ENCODE data around the gene CEP131.

CEP131 gene

DNA sequence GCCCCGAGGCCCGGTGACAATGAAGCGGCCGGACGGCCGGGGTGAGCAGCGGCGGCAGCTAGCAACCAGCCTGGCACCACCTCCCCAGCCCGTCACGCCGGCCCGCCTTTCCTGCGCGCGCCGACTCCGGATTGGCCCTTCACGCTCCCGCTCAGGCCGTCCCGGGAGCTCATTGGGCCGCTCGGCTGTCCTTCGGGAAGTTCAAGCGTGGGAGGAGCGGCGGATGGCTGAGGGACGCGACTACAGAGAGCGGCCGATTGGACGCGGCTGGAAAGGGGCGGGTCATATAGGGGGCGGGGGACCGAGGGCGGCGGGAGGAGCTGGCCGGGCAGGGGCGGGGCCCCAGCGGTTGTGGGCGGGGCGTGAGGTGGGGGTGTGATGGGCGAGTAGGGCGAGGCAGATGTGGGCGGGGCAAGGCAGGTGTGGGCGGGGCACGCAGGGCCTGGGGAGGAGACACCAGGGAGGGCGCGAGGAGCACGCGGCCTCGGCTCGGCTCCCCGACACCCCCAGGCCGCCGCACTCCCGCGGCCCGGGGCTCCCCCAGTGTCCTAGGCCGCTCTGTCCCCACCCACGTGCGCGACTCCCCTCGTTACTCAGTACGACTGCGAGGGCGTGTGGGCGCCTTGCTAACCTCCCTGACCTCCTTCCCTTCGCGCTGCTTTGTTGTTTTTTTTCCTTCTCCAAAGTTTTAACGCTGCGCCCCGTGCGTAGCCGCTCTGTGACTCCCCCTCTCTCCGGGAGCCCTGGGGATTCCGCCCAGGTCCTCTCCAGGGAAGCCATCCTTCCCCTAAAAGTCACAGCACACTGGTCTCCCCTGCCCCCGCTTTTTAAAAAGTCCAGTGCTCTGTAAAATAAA lies at the start of gene CEP131:
Gene CEP131 (minus strand): TSS at position 60 of the 856 bp plus-strand sequence. CDS start 2,909 bp downstream, outside the sequence.
- Histone ChIP-seq H3K27me3 (ENCODE audit: insufficient read depth, poor library complexity, severe bottlenecking) (no peaks in the 10 kb centered on the region), H3K4me1 (ENCODE audit: insufficient read depth, poor library complexity, severe bottlenecking) (peaks cover 4% of the 10 kb centered on the region), H3K4me3 (ENCODE audit: severe bottlenecking) (peak within 1 kb of the TSS; percentile 97), H3K9me3 (ENCODE audit: severe bottlenecking) (peaks cover 3% of the 10 kb centered on the region), H3K27ac (ENCODE audit: poor library complexity, severe bottlenecking) (no peak within 1 kb of the TSS), H3K36me3 (ENCODE audit: low read depth) (peaks cover 10% of the 10 kb centered on the region)
- ATAC-seq (ENCODE audit: low read depth) = peak; percentile 99
- peak; percentile 99 for DNase-seq (ENCODE audit: low spot score)
- TF ChIP-seq, protein P1, sequence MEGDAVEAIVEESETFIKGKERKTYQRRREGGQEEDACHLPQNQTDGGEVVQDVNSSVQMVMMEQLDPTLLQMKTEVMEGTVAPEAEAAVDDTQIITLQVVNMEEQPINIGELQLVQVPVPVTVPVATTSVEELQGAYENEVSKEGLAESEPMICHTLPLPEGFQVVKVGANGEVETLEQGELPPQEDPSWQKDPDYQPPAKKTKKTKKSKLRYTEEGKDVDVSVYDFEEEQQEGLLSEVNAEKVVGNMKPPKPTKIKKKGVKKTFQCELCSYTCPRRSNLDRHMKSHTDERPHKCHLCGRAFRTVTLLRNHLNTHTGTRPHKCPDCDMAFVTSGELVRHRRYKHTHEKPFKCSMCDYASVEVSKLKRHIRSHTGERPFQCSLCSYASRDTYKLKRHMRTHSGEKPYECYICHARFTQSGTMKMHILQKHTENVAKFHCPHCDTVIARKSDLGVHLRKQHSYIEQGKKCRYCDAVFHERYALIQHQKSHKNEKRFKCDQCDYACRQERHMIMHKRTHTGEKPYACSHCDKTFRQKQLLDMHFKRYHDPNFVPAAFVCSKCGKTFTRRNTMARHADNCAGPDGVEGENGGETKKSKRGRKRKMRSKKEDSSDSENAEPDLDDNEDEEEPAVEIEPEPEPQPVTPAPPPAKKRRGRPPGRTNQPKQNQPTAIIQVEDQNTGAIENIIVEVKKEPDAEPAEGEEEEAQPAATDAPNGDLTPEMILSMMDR (IDR thresholded peaks at IDR 0.05; ENCODE audit: poor library complexity, severe bottlenecking) = no peak

DNA sequence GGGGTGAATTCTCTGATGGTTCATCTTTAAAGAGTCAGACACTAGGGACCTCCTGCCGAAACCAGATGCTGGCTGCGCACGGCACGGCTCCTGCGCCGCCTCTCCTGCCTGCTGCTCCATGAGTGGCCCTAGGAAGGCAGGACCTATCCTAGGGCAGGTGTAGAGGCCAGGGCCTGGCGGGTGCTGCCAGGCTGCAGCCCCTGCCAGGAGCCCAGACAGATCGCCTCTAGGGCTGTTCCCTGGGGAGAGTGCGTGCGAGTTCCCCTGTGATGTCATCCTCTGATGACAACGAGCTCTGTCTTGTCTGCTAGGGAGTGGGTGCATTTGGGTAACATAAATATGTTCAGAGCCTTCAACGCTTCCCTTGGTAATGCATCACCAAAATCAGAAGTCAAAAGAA lies 48.5 kb upstream of the CEP131 start:
- no peaks in the 10 kb centered on the region for H3K4me1 ChIP-seq (ENCODE audit: insufficient read depth, poor library complexity, severe bottlenecking)
- no peak overlapping the region for H3K4me3 ChIP-seq (ENCODE audit: severe bottlenecking)
- peaks cover 69% of the 10 kb centered on the region for H3K36me3 ChIP-seq (ENCODE audit: low read depth)
- DNase-seq (ENCODE audit: low spot score) (no peak), ATAC-seq (ENCODE audit: low read depth) (no peak)
- no peaks in the 10 kb centered on the region for H3K27me3 ChIP-seq (ENCODE audit: insufficient read depth, poor library complexity, severe bottlenecking)
- no peak overlapping the region for H3K27ac ChIP-seq (ENCODE audit: poor library complexity, severe bottlenecking)
- no peaks in the 10 kb centered on the region for H3K9me3 ChIP-seq (ENCODE audit: severe bottlenecking)
- TF ChIP-seq, protein P1 (IDR thresholded peaks at IDR 0.05; ENCODE audit: poor library complexity, severe bottlenecking) = no peak

DNA sequence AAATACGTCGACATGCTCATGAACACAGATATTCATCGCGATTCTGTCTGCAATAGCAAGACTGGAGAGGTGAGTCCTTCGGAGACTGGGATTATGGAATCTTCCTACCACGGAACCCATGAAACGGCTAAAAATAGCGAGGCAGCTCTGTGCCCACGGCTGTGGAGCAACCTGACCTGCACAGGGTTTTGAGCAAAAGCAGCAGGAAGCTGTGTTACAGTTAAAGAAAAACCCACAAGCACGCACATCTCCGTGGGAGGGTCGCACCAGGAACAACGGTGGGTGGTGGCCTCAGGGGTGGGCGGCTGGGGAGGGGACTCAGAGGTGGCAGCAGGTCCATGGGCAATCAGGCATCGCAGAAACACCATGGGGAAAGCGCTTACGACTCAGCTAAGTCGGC lies 47.5 kb upstream of the CEP131 start:
- no peak for ATAC-seq (ENCODE audit: low read depth)
- no peak for DNase-seq (ENCODE audit: low spot score)
- no peaks in the 10 kb centered on the region for H3K27me3 ChIP-seq (ENCODE audit: insufficient read depth, poor library complexity, severe bottlenecking)
- no peaks in the 10 kb centered on the region for H3K9me3 ChIP-seq (ENCODE audit: severe bottlenecking)
- no peak overlapping the region for H3K4me3 ChIP-seq (ENCODE audit: severe bottlenecking)
- TF ChIP-seq, protein P1 (IDR thresholded peaks at IDR 0.05; ENCODE audit: poor library complexity, severe bottlenecking) = no peak
- H3K4me1 ChIP-seq (ENCODE audit: insufficient read depth, poor library complexity, severe bottlenecking) = no peaks in the 10 kb centered on the region
- H3K36me3 ChIP-seq (ENCODE audit: low read depth) = peaks cover 69% of the 10 kb centered on the region
- no peak overlapping the region for H3K27ac ChIP-seq (ENCODE audit: poor library complexity, severe bottlenecking)

DNA sequence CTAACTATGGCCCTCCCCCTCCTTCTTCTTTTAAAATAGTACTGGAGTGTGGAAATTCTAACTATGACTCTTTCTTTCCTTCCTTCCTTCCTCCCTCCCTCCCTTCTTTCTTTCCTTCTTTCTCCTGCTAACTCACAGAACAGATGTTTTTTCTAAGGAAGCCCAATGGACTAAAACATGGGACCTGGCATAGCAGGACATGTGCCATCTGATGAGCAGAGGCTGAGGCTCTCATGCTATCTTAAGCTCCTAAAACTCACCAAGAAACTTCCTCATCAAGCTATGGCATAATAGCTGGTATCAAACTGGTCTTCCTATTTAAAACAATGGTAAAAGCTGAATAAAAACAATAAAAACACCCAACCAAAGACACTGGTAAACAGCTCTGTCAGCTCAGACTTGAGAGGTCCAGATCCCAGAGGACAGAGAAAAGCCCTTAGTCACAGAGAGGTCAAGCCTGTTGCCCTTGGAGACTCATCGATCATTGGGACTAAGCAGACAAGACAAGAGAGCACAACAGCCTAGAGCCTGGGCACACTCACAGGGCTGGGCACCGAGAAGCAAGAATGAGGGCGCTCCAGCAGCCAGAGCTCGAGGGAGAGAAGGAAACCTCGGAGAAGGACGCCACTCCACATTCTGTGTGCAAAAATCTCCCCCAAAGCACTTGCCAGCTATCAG lies 44.8 kb upstream of the CEP131 start:
- no peaks in the 10 kb centered on the region for H3K27me3 ChIP-seq (ENCODE audit: insufficient read depth, poor library complexity, severe bottlenecking)
- H3K9me3 ChIP-seq (ENCODE audit: severe bottlenecking) = no peaks in the 10 kb centered on the region
- H3K4me3 ChIP-seq (ENCODE audit: severe bottlenecking) = no peak overlapping the region
- no peak for ATAC-seq (ENCODE audit: low read depth)
- H3K4me1 ChIP-seq (ENCODE audit: insufficient read depth, poor library complexity, severe bottlenecking) = no peaks in the 10 kb centered on the region
- peaks cover 60% of the 10 kb centered on the region for H3K36me3 ChIP-seq (ENCODE audit: low read depth)
- TF ChIP-seq, protein P1 (IDR thresholded peaks at IDR 0.05; ENCODE audit: poor library complexity, severe bottlenecking) = no peak
- no peak overlapping the region for H3K27ac ChIP-seq (ENCODE audit: poor library complexity, severe bottlenecking)
- DNase-seq (ENCODE audit: low spot score) = no peak
